Measurements from ENCODE around the gene PPT1. TPM values are rescaled to one million over a fixed set of nuclear protein-coding genes. Genes with fewer than 3 reads are reported as not detected.

PPT1 gene
- 58.7 TPM for total RNA-seq
- polyA plus RNA-seq, result 102 TPM

GRCh38 chr1:40096977-40097782 lies at the start of gene PPT1:
TSS of gene PPT1 (minus strand) at chr1:40097252. CDS start at chr1:40097238, 14 bp downstream.
- WGBS, result under 1% methylated on average over 51 of the region's 51 CpGs
- no peak for DNase-seq (ENCODE audit: extremely low spot score)
- Histone ChIP-seq H3K36me3 (ENCODE audit: insufficient read depth) (no peaks in the 10 kb centered on the region), H3K4me1 (ENCODE audit: insufficient read depth) (no peaks in the 10 kb centered on the region), H3K4me3 (ENCODE audit: low read depth, low read length) (peak within 1 kb of the TSS; percentile 42), H3K27ac (ENCODE audit: low read depth) (no peak within 1 kb of the TSS)

GRCh38 chr1:40143891-40144575 lies 47.0 kb upstream of the PPT1 start:
- DNase-seq (ENCODE audit: extremely low spot score), result peak; percentile 40
- 16% methylated on average over 7 of the region's 7 CpGs for WGBS
- H3K27ac ChIP-seq (ENCODE audit: low read depth), result no peak overlapping the region
- no peaks in the 10 kb centered on the region for H3K4me1 ChIP-seq (ENCODE audit: insufficient read depth)
- no peaks in the 10 kb centered on the region for H3K36me3 ChIP-seq (ENCODE audit: insufficient read depth)
- H3K4me3 ChIP-seq (ENCODE audit: low read depth, low read length), result no peak overlapping the region

GRCh38 chr1:40141878-40142535 lies 45.0 kb upstream of the PPT1 start:
- Histone ChIP-seq H3K4me1 (ENCODE audit: insufficient read depth) (no peaks in the 10 kb centered on the region), H3K4me3 (ENCODE audit: low read depth, low read length) (no peak overlapping the region), H3K36me3 (ENCODE audit: insufficient read depth) (no peaks in the 10 kb centered on the region), H3K27ac (ENCODE audit: low read depth) (no peak overlapping the region)
- DNase-seq (ENCODE audit: extremely low spot score), result no peak
- 51% methylated on average over 2 of the region's 2 CpGs for WGBS

GRCh38 chr1:40140211-40140973 lies 43.3 kb upstream of the PPT1 start:
- Histone ChIP-seq H3K36me3 (ENCODE audit: insufficient read depth) (no peaks in the 10 kb centered on the region), H3K27ac (ENCODE audit: low read depth) (no peak overlapping the region), H3K4me3 (ENCODE audit: low read depth, low read length) (no peak overlapping the region), H3K4me1 (ENCODE audit: insufficient read depth) (no peaks in the 10 kb centered on the region)
- 64% methylated on average over 7 of the region's 7 CpGs for WGBS
- no peak for DNase-seq (ENCODE audit: extremely low spot score)

- no peaks in the 10 kb centered on the region for H3K36me3 ChIP-seq (ENCODE audit: insufficient read depth)
- no peaks in the 10 kb centered on the region for H3K4me1 ChIP-seq (ENCODE audit: insufficient read depth)
- no peak overlapping the region for H3K4me3 ChIP-seq (ENCODE audit: low read depth, low read length)
- H3K27ac ChIP-seq (ENCODE audit: low read depth), result no peak overlapping the region
- no peak for DNase-seq (ENCODE audit: extremely low spot score)
- WGBS, result 49% methylated on average over 2 of the region's 2 CpGs
Measured at GRCh38 chr1:40133839-40134238, 36.8 kb upstream of the PPT1 start.

- Histone ChIP-seq H3K4me1 (ENCODE audit: insufficient read depth) (no peaks in the 10 kb centered on the region), H3K36me3 (ENCODE audit: insufficient read depth) (no peaks in the 10 kb centered on the region), H3K4me3 (ENCODE audit: low read depth, low read length) (no peak overlapping the region), H3K27ac (ENCODE audit: low read depth) (no peak overlapping the region)
- no peak for DNase-seq (ENCODE audit: extremely low spot score)
- 73% methylated on average over 21 of the region's 21 CpGs for WGBS
Measured at GRCh38 chr1:40133312-40133665, 36.2 kb upstream of the PPT1 start.

GRCh38 chr1:40132383-40133311 lies 35.6 kb upstream of the PPT1 start:
- 25% methylated on average over 44 of the region's 44 CpGs for WGBS

GRCh38 chr1:40130892-40131291 lies 33.8 kb upstream of the PPT1 start:
- no peak overlapping the region for H3K4me3 ChIP-seq (ENCODE audit: low read depth, low read length)
- no peak overlapping the region for H3K27ac ChIP-seq (ENCODE audit: low read depth)
- WGBS, result 22% methylated on average over 2 of the region's 2 CpGs

More at GRCh38 chr1:40132383-40133311, 35.6 kb upstream of the PPT1 start:
- H3K27ac ChIP-seq (ENCODE audit: low read depth), result no peak overlapping the region
- no peaks in the 10 kb centered on the region for H3K36me3 ChIP-seq (ENCODE audit: insufficient read depth)
- H3K4me1 ChIP-seq (ENCODE audit: insufficient read depth), result no peaks in the 10 kb centered on the region
- no peak overlapping the region for H3K4me3 ChIP-seq (ENCODE audit: low read depth, low read length)
- no peak for DNase-seq (ENCODE audit: extremely low spot score)

GRCh38 chr1:40122855-40123254 lies 25.8 kb upstream of the PPT1 start:
- no peak overlapping the region for H3K27ac ChIP-seq (ENCODE audit: low read depth)

More at GRCh38 chr1:40130892-40131291, 33.8 kb upstream of the PPT1 start:
- Histone ChIP-seq H3K36me3 (ENCODE audit: insufficient read depth) (no peaks in the 10 kb centered on the region), H3K4me1 (ENCODE audit: insufficient read depth) (no peaks in the 10 kb centered on the region)
- DNase-seq (ENCODE audit: extremely low spot score), result no peak

GRCh38 chr1:40120128-40120527 lies 23.1 kb upstream of the PPT1 start:
- no peak for DNase-seq (ENCODE audit: extremely low spot score)
- H3K4me3 ChIP-seq (ENCODE audit: low read depth, low read length), result no peak overlapping the region
- WGBS, result 86% methylated on average over 7 of the region's 7 CpGs
- H3K4me1 ChIP-seq (ENCODE audit: insufficient read depth), result no peaks in the 10 kb centered on the region
- H3K36me3 ChIP-seq (ENCODE audit: insufficient read depth), result no peaks in the 10 kb centered on the region
- no peak overlapping the region for H3K27ac ChIP-seq (ENCODE audit: low read depth)

More at GRCh38 chr1:40122855-40123254, 25.8 kb upstream of the PPT1 start:
- Histone ChIP-seq H3K4me3 (ENCODE audit: low read depth, low read length) (no peak overlapping the region), H3K4me1 (ENCODE audit: insufficient read depth) (no peaks in the 10 kb centered on the region), H3K36me3 (ENCODE audit: insufficient read depth) (no peaks in the 10 kb centered on the region)
- no peak for DNase-seq (ENCODE audit: extremely low spot score)

GRCh38 chr1:40114400-40114799 lies 17.3 kb upstream of the PPT1 start:
- Histone ChIP-seq H3K27ac (ENCODE audit: low read depth) (no peak overlapping the region), H3K36me3 (ENCODE audit: insufficient read depth) (no peaks in the 10 kb centered on the region), H3K4me3 (ENCODE audit: low read depth, low read length) (no peak overlapping the region), H3K4me1 (ENCODE audit: insufficient read depth) (no peaks in the 10 kb centered on the region)
- 91% methylated on average over 3 of the region's 3 CpGs for WGBS
- no peak for DNase-seq (ENCODE audit: extremely low spot score)

GRCh38 chr1:40110389-40110788 lies 13.3 kb upstream of the PPT1 start:
- Histone ChIP-seq H3K4me3 (ENCODE audit: low read depth, low read length) (no peak overlapping the region), H3K27ac (ENCODE audit: low read depth) (no peak overlapping the region), H3K4me1 (ENCODE audit: insufficient read depth) (no peaks in the 10 kb centered on the region), H3K36me3 (ENCODE audit: insufficient read depth) (peaks cover 1% of the 10 kb centered on the region)
- no peak for DNase-seq (ENCODE audit: extremely low spot score)
